SK-N-SH (cell line): ENCODE results near the gene PICALM. TPM values are rescaled to one million over a fixed set of nuclear protein-coding genes. Genes with fewer than 3 reads are reported as not detected.

Experiments used
- CTCF ChIA-PET: fragments of 300-600, 350-600 bp; formaldehyde crosslinking; extraction: SDS; loops from one replicate; lab custom pipeline; 2021; lab: Yijun Ruan, JAX
- POLR2A ChIA-PET: fragments of 350-600 bp; sonication (Branson Sonifier 250); formaldehyde crosslinking; extraction: SDS; loops from one replicate; lab custom pipeline; 2020; ENCODE audit warnings: antibody characterized with exemption, inconsistent platforms; lab: Yijun Ruan, JAX
- DNase-seq: peaks from one replicate; pipeline ENCODE4 v3.0.0; 2012
- H2AFZ ChIP-seq: fragments of 200-600 bp; sonication (generic); 2 replicates; pipeline ENCODE4 v1.8.1; 2016; ENCODE audit warnings: antibody characterized with exemption, mild to moderate bottlenecking, low read depth
- H3F3A ChIP-seq: fragments of 200-600 bp; sonication (generic); replicated peaks from 2 replicates; pipeline ENCODE3; 2016; ENCODE audit warnings: antibody characterized with exemption, mild to moderate bottlenecking; ENCODE audit not compliant: insufficient read depth
- H3K27ac ChIP-seq, 2 experiments: fragments of 200-500 bp in 1 of 2; fragments of 200-600 bp in 1 of 2; sonication (Bioruptor generic) in 1 of 2; sonication (generic), shearing (Covaris generic) in 1 of 2; 2 replicates each; pipeline versions ENCODE4 v1.5.1 to v1.6.1; 2014 to 2016; ENCODE audit warnings: low read depth in 2 of 2, inconsistent platforms in 1 of 2, low read length in 1 of 2, mild to moderate bottlenecking in 1 of 2, mixed read lengths in 1 of 2
- H3K27me3 ChIP-seq: fragments of 200-600 bp; sonication (generic), shearing (Covaris generic); 2 replicates; pipeline ENCODE4 v1.6.1; 2016; ENCODE audit warnings: mixed run types; ENCODE audit not compliant: insufficient read depth
- H3K36me3 ChIP-seq, 2 experiments: fragments of 200-500 bp in 1 of 2; fragments of 200-600 bp in 1 of 2; sonication (Bioruptor generic) in 1 of 2; sonication (generic) in 1 of 2; replicated peaks in 1 of 2; 2 replicates each; pipeline versions ENCODE3 to v1.5.1; 2014 to 2016; ENCODE audit warnings: low read length in 1 of 2, mild to moderate bottlenecking in 1 of 2; ENCODE audit not compliant: insufficient read depth in 2 of 2, control insufficient read depth in 1 of 2
- H3K4me1 ChIP-seq, 2 experiments: fragments of 200-500 bp in 1 of 2; fragments of 200-600 bp in 1 of 2; sonication (Bioruptor generic) in 1 of 2; sonication (generic), shearing (Covaris generic) in 1 of 2; 2 replicates each; pipeline versions ENCODE4 v1.5.1 to v1.6.1; 2014 to 2016; ENCODE audit warnings: low read depth in 1 of 2, low read length in 1 of 2, mixed run types in 1 of 2; ENCODE audit not compliant: insufficient read depth in 2 of 2, control insufficient read depth in 1 of 2
- H3K4me2 ChIP-seq: fragments of 200-600 bp; sonication (generic), shearing (Covaris generic); 2 replicates; pipeline ENCODE4 v1.6.1; 2017; ENCODE audit warnings: mixed run types
- H3K4me3 ChIP-seq, 2 experiments: fragments of 200-500 bp in 1 of 2; fragments of 200-600 bp in 1 of 2; sonication (Bioruptor generic) in 1 of 2; sonication (generic), shearing (Covaris generic) in 1 of 2; 2 replicates each; pipeline versions ENCODE4 v1.5.1 to v1.8.1; 2014 to 2016; ENCODE audit warnings: low read depth in 2 of 2, inconsistent platforms in 1 of 2, low read length in 1 of 2, mild to moderate bottlenecking in 1 of 2, mixed read lengths in 1 of 2, moderate library complexity in 1 of 2
- H3K79me2 ChIP-seq: fragments of 200-600 bp; sonication (generic); 2 replicates; pipeline ENCODE4 v1.8.1; 2017; ENCODE audit warnings: mild to moderate bottlenecking; ENCODE audit not compliant: insufficient read depth
- H3K9ac ChIP-seq: fragments of 200-600 bp; sonication (generic); 2 replicates; pipeline ENCODE4 v1.6.1; 2017; ENCODE audit warnings: mixed run types
- H3K9me2 ChIP-seq: fragments of 200-600 bp; sonication (generic); 2 replicates; pipeline ENCODE4 v1.6.1; 2017; ENCODE audit warnings: mixed run types
- H3K9me3 ChIP-seq: fragments of 200-600 bp; sonication (generic); 2 replicates; pipeline ENCODE4 v1.6.1; 2017; ENCODE audit warnings: mixed run types, mild to moderate bottlenecking, moderate library complexity
- H4K20me1 ChIP-seq: fragments of 200-600 bp; sonication (generic); 2 replicates; pipeline ENCODE4 v1.6.1; 2017; ENCODE audit warnings: mild to moderate bottlenecking, mixed run types; ENCODE audit not compliant: insufficient read depth
- CHD2 ChIP-seq: fragments of 150-350 bp; IDR thresholded peaks from 2 replicates; pipeline ENCODE4 v1.6.1; 2018; ENCODE audit warnings: low read length; ENCODE audit not compliant: partially characterized antibody
- ELF1 ChIP-seq: IDR thresholded peaks from 2 replicates; pipeline ENCODE4 v1.4.0; 2012
- GABPA ChIP-seq: IDR thresholded peaks from 2 replicates; pipeline ENCODE4 v1.4.0; 2012; ENCODE audit warnings: low read depth, mild to moderate bottlenecking
- MEF2A ChIP-seq: IDR thresholded peaks from 2 replicates; pipeline ENCODE4 v1.4.0; 2012; ENCODE audit warnings: low read depth, borderline replicate concordance
- MXI1 ChIP-seq: IDR thresholded peaks from 2 replicates; pipeline ENCODE4 v1.6.1; 2012; ENCODE audit warnings: mild to moderate bottlenecking, low read depth, low read length, improper control_type of control experiment
- NFIC ChIP-seq: IDR thresholded peaks from 2 replicates; pipeline ENCODE4 v1.4.0; 2012; ENCODE audit warnings: borderline replicate concordance
- POLR2AphosphoS5 ChIP-seq: IDR thresholded peaks from 2 replicates; pipeline ENCODE4 v1.6.1; 2012; ENCODE audit warnings: low read depth, low read length
- RFX5 ChIP-seq: IDR thresholded peaks from 2 replicates; pipeline ENCODE4 v1.6.1; 2012; ENCODE audit warnings: mild to moderate bottlenecking, improper control_type of control experiment, low read length
- SIN3A ChIP-seq: IDR thresholded peaks from 2 replicates; pipeline ENCODE4 v1.6.1; 2012; ENCODE audit warnings: low read depth, mild to moderate bottlenecking, low read length, moderate library complexity, borderline replicate concordance
- SMC3 ChIP-seq: IDR thresholded peaks from 2 replicates; pipeline ENCODE4 v1.6.1; 2012; ENCODE audit warnings: low read depth, low read length, improper control_type of control experiment
- TCF12 ChIP-seq: IDR thresholded peaks from 2 replicates; pipeline ENCODE4 v1.4.0; 2012
- TEAD4 ChIP-seq: IDR thresholded peaks from 2 replicates; pipeline ENCODE4 v1.4.0; 2012; ENCODE audit warnings: mild to moderate bottlenecking, borderline replicate concordance; ENCODE audit not compliant: insufficient read depth
- WGBS: methylation state at CpG from one replicate; pipeline ENCODE4 v1.1.6; 2017; ENCODE audit warnings: low lambda C conversion rate; 5-methylcytosine and 5-hydroxymethylcytosine counted together
- polyA plus RNA-seq, 3 experiments: library from polyadenylated mRNA; depleted of rRNA; stranded (reverse); fragments of >200 nt; gene quantifications; 2 replicates each; pipeline ENCODE4 v1.2.3, GENCODE V29; 2012
- TF ChIP-seq, protein P1 (sequence below): IDR thresholded peaks from 2 replicates; pipeline ENCODE4 v1.4.0; 2012; ENCODE audit warnings: low read depth, borderline replicate concordance
- TF ChIP-seq, protein P2 (sequence below): IDR thresholded peaks from 2 replicates; pipeline ENCODE4 v1.4.0; 2012; ENCODE audit warnings: low read depth, borderline replicate concordance
- TF ChIP-seq, protein P3 (sequence below): IDR thresholded peaks from 2 replicates; pipeline ENCODE4 v1.6.1; 2012; ENCODE audit warnings: mild to moderate bottlenecking, low read depth, low read length, moderate library complexity
- TF ChIP-seq, protein P4 (sequence below): fragments of 150-350 bp; IDR thresholded peaks from 2 replicates; pipeline ENCODE4 v1.6.1; 2016; ENCODE audit warnings: mild to moderate bottlenecking, low read depth, low read length

Gene PICALM
- polyA plus RNA-seq, 1 of the 3 experiments (the other 2 are of a cell fraction), result 103 TPM

DNA sequence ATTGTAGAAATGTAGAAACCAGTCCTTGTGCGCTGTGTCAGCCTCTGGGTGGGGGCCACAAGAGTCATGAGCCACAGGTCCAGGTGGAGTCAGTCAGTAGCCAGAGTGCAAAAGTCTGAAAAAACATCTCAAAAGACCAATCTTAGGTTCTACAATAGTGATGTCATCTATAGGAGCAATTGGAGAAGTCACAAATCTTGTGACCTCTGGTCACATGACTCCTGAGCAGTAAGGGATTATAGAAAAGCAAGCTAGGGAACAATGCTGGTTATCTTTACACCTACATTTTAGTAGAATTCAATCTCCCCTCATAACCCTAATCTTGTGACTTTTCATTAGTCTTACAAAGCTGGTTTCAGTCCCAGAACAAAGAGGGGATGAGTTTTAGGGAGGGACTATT is 131.0 kb downstream of the PICALM start:
- H3K9ac ChIP-seq, result no peak overlapping the region
- POLR2A ChIA-PET, result no interaction called here
- no peaks in the 10 kb centered on the region for H3K9me2 ChIP-seq
- H3K79me2 ChIP-seq, result no peaks in the 10 kb centered on the region
- no peaks in the 10 kb centered on the region for H4K20me1 ChIP-seq
- WGBS, result 100% methylated on average over 1 of the region's 1 CpG
- no peaks in the 10 kb centered on the region for H3K9me3 ChIP-seq
- H3K27me3 ChIP-seq, result no peaks in the 10 kb centered on the region
- H3K27ac ChIP-seq, result no peak overlapping the region
- no peak overlapping the region for H3K4me3 ChIP-seq
- CTCF ChIA-PET, result interaction anchor here (1.0 kb wide), 1 partner anchor 281 kb away, joined by 3 read pairs; no protein-coding TSS in a partner anchor
- DNase-seq, result no peak
- H2AFZ ChIP-seq, result no peak overlapping the region
- no peaks in the 10 kb centered on the region for H3F3A ChIP-seq
- H3K4me1 ChIP-seq, result no peaks in the 10 kb centered on the region
- no peaks in the 10 kb centered on the region for H3K36me3 ChIP-seq
- H3K4me2 ChIP-seq, result no peak overlapping the region
- TF ChIP-seq MXI1, result no peak
- TF ChIP-seq MEF2A, result no peak
- no peak for TF ChIP-seq POLR2AphosphoS5
- TF ChIP-seq GABPA, result no peak
- TF ChIP-seq SMC3, result no peak
- TF ChIP-seq, protein P1, sequence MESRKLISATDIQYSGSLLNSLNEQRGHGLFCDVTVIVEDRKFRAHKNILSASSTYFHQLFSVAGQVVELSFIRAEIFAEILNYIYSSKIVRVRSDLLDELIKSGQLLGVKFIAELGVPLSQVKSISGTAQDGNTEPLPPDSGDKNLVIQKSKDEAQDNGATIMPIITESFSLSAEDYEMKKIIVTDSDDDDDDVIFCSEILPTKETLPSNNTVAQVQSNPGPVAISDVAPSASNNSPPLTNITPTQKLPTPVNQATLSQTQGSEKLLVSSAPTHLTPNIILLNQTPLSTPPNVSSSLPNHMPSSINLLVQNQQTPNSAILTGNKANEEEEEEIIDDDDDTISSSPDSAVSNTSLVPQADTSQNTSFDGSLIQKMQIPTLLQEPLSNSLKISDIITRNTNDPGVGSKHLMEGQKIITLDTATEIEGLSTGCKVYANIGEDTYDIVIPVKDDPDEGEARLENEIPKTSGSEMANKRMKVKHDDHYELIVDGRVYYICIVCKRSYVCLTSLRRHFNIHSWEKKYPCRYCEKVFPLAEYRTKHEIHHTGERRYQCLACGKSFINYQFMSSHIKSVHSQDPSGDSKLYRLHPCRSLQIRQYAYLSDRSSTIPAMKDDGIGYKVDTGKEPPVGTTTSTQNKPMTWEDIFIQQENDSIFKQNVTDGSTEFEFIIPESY, result no peak
- TF ChIP-seq NFIC, result no peak
- TF ChIP-seq, protein P2, sequence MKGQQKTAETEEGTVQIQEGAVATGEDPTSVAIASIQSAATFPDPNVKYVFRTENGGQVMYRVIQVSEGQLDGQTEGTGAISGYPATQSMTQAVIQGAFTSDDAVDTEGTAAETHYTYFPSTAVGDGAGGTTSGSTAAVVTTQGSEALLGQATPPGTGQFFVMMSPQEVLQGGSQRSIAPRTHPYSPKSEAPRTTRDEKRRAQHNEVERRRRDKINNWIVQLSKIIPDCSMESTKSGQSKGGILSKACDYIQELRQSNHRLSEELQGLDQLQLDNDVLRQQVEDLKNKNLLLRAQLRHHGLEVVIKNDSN, result no peak
- no peak for TF ChIP-seq ELF1
- TF ChIP-seq SIN3A, result no peak

DNA sequence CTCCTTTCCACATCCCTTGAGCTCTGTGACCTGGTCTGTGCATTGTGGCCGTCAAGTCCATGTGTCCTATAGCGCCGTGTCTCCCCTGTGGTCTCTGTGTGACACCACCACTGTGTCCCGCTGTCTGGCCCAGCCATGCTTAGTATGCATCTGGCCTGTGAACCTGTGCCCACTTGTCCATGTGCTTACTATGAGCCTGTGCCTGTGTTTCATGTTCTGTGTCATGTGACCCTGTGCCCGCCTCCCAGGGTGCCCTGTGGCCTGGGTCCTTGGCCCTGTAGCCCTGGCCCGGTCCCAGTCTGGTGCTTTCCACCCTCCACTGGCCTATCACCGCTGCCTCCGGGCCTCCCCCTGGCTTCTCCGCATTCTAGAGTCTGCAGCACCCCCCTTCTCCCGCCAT is 133.1 kb downstream of the PICALM start:
- Histone ChIP-seq H3K27ac (no peak overlapping the region), H3K4me2 (no peak overlapping the region), H3K9me2 (no peaks in the 10 kb centered on the region), H3K27me3 (no peaks in the 10 kb centered on the region), H3K36me3 (no peaks in the 10 kb centered on the region), H3F3A (no peaks in the 10 kb centered on the region), H3K9ac (no peak overlapping the region), H3K79me2 (no peaks in the 10 kb centered on the region), H4K20me1 (no peaks in the 10 kb centered on the region), H3K4me3 (no peak overlapping the region), H2AFZ (no peak overlapping the region), H3K4me1 (no peaks in the 10 kb centered on the region), H3K9me3 (no peaks in the 10 kb centered on the region)
- WGBS, result 85% methylated on average over 10 of the region's 10 CpGs
- CTCF ChIA-PET, result no interaction called here
- POLR2A ChIA-PET, result no interaction called here
- no peak for DNase-seq
- TF ChIP-seq TEAD4 (no peak), RFX5 (no peak), CHD2 (no peak), TCF12 (no peak), POLR2AphosphoS5 (no peak), MXI1 (no peak), NFIC (no peak)
- TF ChIP-seq, protein P3, sequence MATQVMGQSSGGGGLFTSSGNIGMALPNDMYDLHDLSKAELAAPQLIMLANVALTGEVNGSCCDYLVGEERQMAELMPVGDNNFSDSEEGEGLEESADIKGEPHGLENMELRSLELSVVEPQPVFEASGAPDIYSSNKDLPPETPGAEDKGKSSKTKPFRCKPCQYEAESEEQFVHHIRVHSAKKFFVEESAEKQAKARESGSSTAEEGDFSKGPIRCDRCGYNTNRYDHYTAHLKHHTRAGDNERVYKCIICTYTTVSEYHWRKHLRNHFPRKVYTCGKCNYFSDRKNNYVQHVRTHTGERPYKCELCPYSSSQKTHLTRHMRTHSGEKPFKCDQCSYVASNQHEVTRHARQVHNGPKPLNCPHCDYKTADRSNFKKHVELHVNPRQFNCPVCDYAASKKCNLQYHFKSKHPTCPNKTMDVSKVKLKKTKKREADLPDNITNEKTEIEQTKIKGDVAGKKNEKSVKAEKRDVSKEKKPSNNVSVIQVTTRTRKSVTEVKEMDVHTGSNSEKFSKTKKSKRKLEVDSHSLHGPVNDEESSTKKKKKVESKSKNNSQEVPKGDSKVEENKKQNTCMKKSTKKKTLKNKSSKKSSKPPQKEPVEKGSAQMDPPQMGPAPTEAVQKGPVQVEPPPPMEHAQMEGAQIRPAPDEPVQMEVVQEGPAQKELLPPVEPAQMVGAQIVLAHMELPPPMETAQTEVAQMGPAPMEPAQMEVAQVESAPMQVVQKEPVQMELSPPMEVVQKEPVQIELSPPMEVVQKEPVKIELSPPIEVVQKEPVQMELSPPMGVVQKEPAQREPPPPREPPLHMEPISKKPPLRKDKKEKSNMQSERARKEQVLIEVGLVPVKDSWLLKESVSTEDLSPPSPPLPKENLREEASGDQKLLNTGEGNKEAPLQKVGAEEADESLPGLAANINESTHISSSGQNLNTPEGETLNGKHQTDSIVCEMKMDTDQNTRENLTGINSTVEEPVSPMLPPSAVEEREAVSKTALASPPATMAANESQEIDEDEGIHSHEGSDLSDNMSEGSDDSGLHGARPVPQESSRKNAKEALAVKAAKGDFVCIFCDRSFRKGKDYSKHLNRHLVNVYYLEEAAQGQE, result no peak
- TF ChIP-seq, protein P4, sequence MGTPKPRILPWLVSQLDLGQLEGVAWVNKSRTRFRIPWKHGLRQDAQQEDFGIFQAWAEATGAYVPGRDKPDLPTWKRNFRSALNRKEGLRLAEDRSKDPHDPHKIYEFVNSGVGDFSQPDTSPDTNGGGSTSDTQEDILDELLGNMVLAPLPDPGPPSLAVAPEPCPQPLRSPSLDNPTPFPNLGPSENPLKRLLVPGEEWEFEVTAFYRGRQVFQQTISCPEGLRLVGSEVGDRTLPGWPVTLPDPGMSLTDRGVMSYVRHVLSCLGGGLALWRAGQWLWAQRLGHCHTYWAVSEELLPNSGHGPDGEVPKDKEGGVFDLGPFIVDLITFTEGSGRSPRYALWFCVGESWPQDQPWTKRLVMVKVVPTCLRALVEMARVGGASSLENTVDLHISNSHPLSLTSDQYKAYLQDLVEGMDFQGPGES, result no peak
- TF ChIP-seq, protein P2, result no peak
